Activated CD8-positive, alpha-beta T cell treated with anti-CD3 and anti-CD28 coated beads for 36 hours (primary cell): Measurements from ENCODE around the gene ZFP62. TPM values are rescaled to one million over a fixed set of nuclear protein-coding genes. Genes with fewer than 3 reads are reported as not detected.

Experiments used
- ATAC-seq: fragments of 200-7000 bp; cut with Tn5 transposase; one replicate; pipeline ENCODE4 v1.10.0; 2021; ENCODE audit warnings: mild to moderate bottlenecking, moderate library complexity
- CTCF ChIA-PET: fragments of 350-600 bp; sonication (Branson Sonifier 250); formaldehyde crosslinking; loops from one replicate; lab custom pipeline; 2021; ENCODE audit warnings: antibody characterized with exemption; lab: Charles Lee
- POLR2A ChIA-PET: fragments of 350-600 bp; sonication (Branson Sonifier 250); formaldehyde crosslinking; loops from one replicate; lab custom pipeline; 2021; ENCODE audit warnings: antibody characterized with exemption; lab: Charles Lee
- DNase-seq: peaks from one replicate; pipeline ENCODE4 v3.0.0-alpha.2; 2020
- H3K27ac Mint-ChIP-seq: one replicate; pipeline ENCODE4 v1.8.0; 2021; ENCODE audit warnings: mild to moderate bottlenecking, mixed read lengths
- H3K27me3 Mint-ChIP-seq: one replicate; pipeline ENCODE4 v1.8.0; 2021; ENCODE audit warnings: mixed read lengths
- H3K36me3 Mint-ChIP-seq: one replicate; pipeline ENCODE4 v1.8.0; 2021; ENCODE audit warnings: low read depth, mixed read lengths
- H3K4me1 Mint-ChIP-seq: one replicate; pipeline ENCODE4 v1.8.0; 2021; ENCODE audit warnings: low read depth, mixed read lengths
- H3K4me3 Mint-ChIP-seq: one replicate; pipeline ENCODE4 v1.8.0; 2021; ENCODE audit warnings: mild to moderate bottlenecking, moderate library complexity, mixed read lengths
- H3K9me3 Mint-ChIP-seq: one replicate; pipeline ENCODE4 v1.8.0; 2021; ENCODE audit warnings: mixed read lengths
- CTCF ChIP-seq: fragments of 200-600 bp; IDR thresholded peaks from one replicate; pipeline ENCODE4 v1.8.0; 2022; ENCODE audit warnings: antibody characterized with exemption, mild to moderate bottlenecking
- intact Hi-C: fragments of 100-400 bp; cut with micrococcal nuclease; formaldehyde crosslinking; loops from one replicate; pipeline ENCODE4 v1.10.0; 2022
- total RNA-seq, 2 experiments: library from RNA; stranded (reverse); gene quantifications; one replicate each; pipeline ENCODE4 v1.2.3, GENCODE V29; 2021

The ZFP62 gene
- total RNA-seq, 2 experiments from 2014 or later, result 22.2 to 22.6 TPM

GRCh38 chr5:180825768-180826525 is 35.1 kb downstream of the ZFP62 start:
- peak; percentile 8 for ATAC-seq
- Mint-ChIP-seq H3K27me3 (no peaks in the 10 kb centered on the region), H3K36me3 (peaks cover 21% of the 10 kb centered on the region), H3K4me1 (peaks cover 26% of the 10 kb centered on the region), H3K4me3 (no peak overlapping the region), H3K9me3 (peaks cover 2% of the 10 kb centered on the region), H3K27ac (no peak overlapping the region)
- ChIA-PET POLR2A (interaction anchor here (1.0 to 1.8 kb wide), 8 partner anchors 8 to 25 kb away, joined by 3 to 6 read pairs (median 5); no protein-coding TSS in a partner anchor), CTCF (interaction anchor here (1.1 to 1.3 kb wide), 2 partner anchors 19 to 24 kb away, joined by 3 read pairs; no protein-coding TSS in a partner anchor)
- DNase-seq, result peak; percentile 32
- TF ChIP-seq CTCF, result no peak
- intact Hi-C loops, result no loop called here

DNA sequence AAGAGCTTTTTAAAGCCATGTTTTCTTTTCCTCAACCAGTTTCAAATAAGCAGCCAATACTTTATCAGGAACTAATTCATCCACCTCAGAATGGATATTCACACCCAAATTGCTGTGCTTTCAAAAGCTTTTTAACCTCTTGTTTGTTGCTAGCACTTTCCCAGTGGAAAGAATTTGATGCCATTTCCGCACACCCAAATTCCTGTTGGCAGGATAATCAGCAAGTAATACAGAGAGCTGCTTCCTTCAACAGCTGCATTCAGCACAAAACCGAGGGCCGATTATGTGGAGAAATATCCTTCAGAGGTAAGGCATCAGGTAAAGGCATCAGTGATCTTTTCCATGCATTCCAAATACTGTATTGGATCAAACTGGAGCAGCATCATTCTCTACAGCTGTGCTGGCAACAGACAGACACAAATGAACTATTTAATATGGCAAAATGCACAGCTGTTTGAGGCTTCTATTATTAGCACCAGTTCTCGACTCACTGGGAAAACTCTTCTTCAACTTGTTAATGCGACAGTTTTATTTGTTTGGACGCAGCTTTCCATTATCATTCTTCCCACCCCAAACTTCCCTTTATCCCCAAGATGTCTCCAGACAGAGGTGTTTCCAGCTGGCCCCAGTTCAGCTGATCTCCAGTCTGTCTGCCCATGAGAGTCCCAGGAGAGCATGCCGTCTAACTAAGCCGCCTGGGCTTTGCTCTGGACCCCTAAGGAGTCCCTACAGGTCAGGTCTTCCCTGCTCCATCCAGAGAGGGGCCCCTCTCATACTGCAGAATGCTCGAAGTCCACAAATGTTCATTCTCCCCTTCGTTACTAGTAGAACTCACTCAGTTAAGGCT is 36.2 kb downstream of the ZFP62 start:
- Mint-ChIP-seq H3K4me1 (peaks cover 22% of the 10 kb centered on the region), H3K27me3 (no peaks in the 10 kb centered on the region), H3K4me3 (no peak overlapping the region), H3K27ac (no peak overlapping the region), H3K9me3 (peaks cover 2% of the 10 kb centered on the region), H3K36me3 (peaks cover 11% of the 10 kb centered on the region)
- POLR2A ChIA-PET, result interaction anchor here (1.0 to 1.8 kb wide), 5 partner anchors 9 to 24 kb away, joined by 3 to 6 read pairs (median 3); no protein-coding TSS in a partner anchor
- ATAC-seq, result no peak
- CTCF ChIA-PET, result interaction anchor here (1.0 to 1.3 kb wide), 5 partner anchors 11 to 41 kb away, joined by 3 read pairs; no protein-coding TSS in a partner anchor
- intact Hi-C loops, result no loop called here
- TF ChIP-seq CTCF, result no peak
- DNase-seq, result no peak

GRCh38 chr5:180823940-180824629 is 37.0 kb downstream of the ZFP62 start:
- H3K4me3 Mint-ChIP-seq, result no peak overlapping the region
- no peak for TF ChIP-seq CTCF
- H3K27ac Mint-ChIP-seq, result no peak overlapping the region
- DNase-seq (no peak), ATAC-seq (no peak)
- peaks cover 5% of the 10 kb centered on the region for H3K36me3 Mint-ChIP-seq
- H3K4me1 Mint-ChIP-seq, result peaks cover 17% of the 10 kb centered on the region
- no peaks in the 10 kb centered on the region for H3K27me3 Mint-ChIP-seq
- intact Hi-C loops, result no loop called here
- POLR2A ChIA-PET, result interaction anchor here (1.5 to 1.8 kb wide), 2 partner anchors 8 to 23 kb away, joined by 6 read pairs; no protein-coding TSS in a partner anchor
- CTCF ChIA-PET, result interaction anchor here (1.0 to 1.3 kb wide), 4 partner anchors 11 to 40 kb away, joined by 3 read pairs; no protein-coding TSS in a partner anchor
- H3K9me3 Mint-ChIP-seq, result no peaks in the 10 kb centered on the region

- no peak for ATAC-seq
- TF ChIP-seq CTCF, result no peak
- CTCF ChIA-PET, result interaction anchor here (1.3 kb wide), 1 partner anchor 11 kb away, joined by 3 read pairs; no protein-coding TSS in a partner anchor
- Mint-ChIP-seq H3K27me3 (no peaks in the 10 kb centered on the region), H3K4me1 (peaks cover 17% of the 10 kb centered on the region), H3K9me3 (no peaks in the 10 kb centered on the region), H3K27ac (no peak overlapping the region), H3K36me3 (peaks cover 2% of the 10 kb centered on the region), H3K4me3 (no peak overlapping the region)
- DNase-seq, result no peak
- intact Hi-C loops, result no loop called here
- POLR2A ChIA-PET, result no interaction called here
Observed at GRCh38 chr5:180823346-180823745, 37.7 kb downstream of the ZFP62 start.
